Measurements from ENCODE around the gene PIK3C2G. TPM values are rescaled to one million over a fixed set of nuclear protein-coding genes. Genes with fewer than 3 reads are reported as not detected.
"Not testable (repeated sequence)": the region's sequence is repeated elsewhere in the genome, so short reads cannot be mapped to it uniquely, and the experiment has no call there.

Gene PIK3C2G
- total RNA-seq, 2 donors from 2014 or later: 2.9 to 13.5 TPM

- no peak overlapping the region for H3K27ac ChIP-seq
- TF ChIP-seq POLR2A (IDR thresholded peaks at IDR 0.05) (no peak), CTCF (IDR thresholded peaks at IDR 0.05) (peak; percentile 32 to 72 (median 66))
- ATAC-seq (peak; percentile 76), DNase-seq (peak in 2 of 4 donors; percentile 14 to 52)
- 18 to 20% methylated on average over 6 of the region's 6 CpGs for WGBS, 2 donors
- no peak overlapping the region for H3K4me3 ChIP-seq
- no peaks in the 10 kb centered on the region for H3K9me3 ChIP-seq
- no peaks in the 10 kb centered on the region for H3K36me3 ChIP-seq (replicated peaks in 1 of 2; ENCODE audit: insufficient read depth in 1 of 2, low read depth in 2 of 2)
- no peaks in the 10 kb centered on the region for H3K27me3 ChIP-seq
- intact Hi-C loops (cut with DNase I): no loop called here
- H3K4me1 ChIP-seq: no peaks in the 10 kb centered on the region
These were observed 10.9 kb upstream of the PIK3C2G start for GRCh38 chr12:18250313-18250916.

DNA sequence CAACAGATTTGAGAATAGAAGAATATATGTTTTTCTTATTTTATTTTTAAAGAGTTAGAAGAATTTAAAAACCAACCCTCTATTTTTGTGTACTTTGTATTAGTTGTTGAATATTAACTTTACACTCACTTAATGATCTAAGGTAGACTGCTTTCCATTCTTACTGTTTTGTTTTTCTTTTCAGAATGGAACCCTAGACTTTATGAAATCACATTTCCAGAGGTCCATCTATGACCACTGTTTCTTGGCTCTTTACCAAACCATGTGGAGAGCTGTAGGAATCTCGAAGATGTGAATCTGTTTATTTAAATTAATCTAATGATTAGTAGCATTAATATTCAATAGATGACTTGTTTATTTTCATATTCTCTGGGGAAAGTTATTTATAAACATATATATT, 7.2 kb upstream of the PIK3C2G start:
- no peak for ATAC-seq
- Histone ChIP-seq H3K4me1 (no peaks in the 10 kb centered on the region), H3K27me3 (no peaks in the 10 kb centered on the region), H3K27ac (no peak overlapping the region), H3K36me3 (replicated peaks in 1 of 2; ENCODE audit: insufficient read depth in 1 of 2, low read depth in 2 of 2) (no peaks in the 10 kb centered on the region), H3K9me3 (no peaks in the 10 kb centered on the region), H3K4me3 (no peak overlapping the region)
- no peak for DNase-seq
- intact Hi-C loops (cut with DNase I): no loop called here
- 34 to 39% methylated on average over 1 of the region's 1 CpG for WGBS, 2 donors
- TF ChIP-seq CTCF (IDR thresholded peaks at IDR 0.05) (no peak), POLR2A (IDR thresholded peaks at IDR 0.05) (no peak)

DNA sequence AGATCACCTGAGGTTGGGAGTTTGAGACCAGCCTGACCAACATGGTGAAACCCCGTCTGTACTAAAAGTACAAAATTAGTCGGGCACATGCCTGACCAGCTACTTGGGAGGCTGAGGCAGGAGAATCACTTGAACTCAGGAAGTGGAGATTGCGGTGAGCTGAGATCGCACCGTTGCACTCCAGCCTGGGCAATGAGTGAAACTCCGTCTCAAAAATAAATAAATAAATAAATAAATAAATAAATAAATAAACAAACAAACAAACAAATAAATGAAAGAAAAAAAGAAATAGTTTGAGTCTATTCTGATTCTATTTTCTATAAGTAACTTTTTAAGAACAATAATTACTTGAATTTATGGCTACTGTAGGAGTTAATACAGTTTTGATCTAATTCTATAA, 6.3 kb upstream of the PIK3C2G start:
- H3K27ac ChIP-seq; DNase-seq; H3K36me3 ChIP-seq (replicated peaks in 1 of 2; ENCODE audit: insufficient read depth in 1 of 2, low read depth in 2 of 2); H3K27me3 ChIP-seq; ATAC-seq; H3K4me1 ChIP-seq; intact Hi-C loops (cut with DNase I); H3K9me3 ChIP-seq; H3K4me3 ChIP-seq: not testable (repeated sequence)
- 77 to 98% methylated on average over 6 of the region's 6 CpGs for WGBS, 2 donors

GRCh38 chr12:18257251-18257650, 4.1 kb upstream of the PIK3C2G start:
- no peak overlapping the region for H3K4me3 ChIP-seq
- no peaks in the 10 kb centered on the region for H3K4me1 ChIP-seq
- DNase-seq: no peak
- H3K27me3 ChIP-seq: no peaks in the 10 kb centered on the region
- ATAC-seq: no peak
- TF ChIP-seq POLR2A (IDR thresholded peaks at IDR 0.05) (no peak), CTCF (IDR thresholded peaks at IDR 0.05) (no peak)
- H3K36me3 ChIP-seq (replicated peaks in 1 of 2; ENCODE audit: insufficient read depth in 1 of 2, low read depth in 2 of 2): no peaks in the 10 kb centered on the region
- intact Hi-C loops (cut with DNase I): no loop called here
- no peaks in the 10 kb centered on the region for H3K9me3 ChIP-seq
- H3K27ac ChIP-seq: no peak overlapping the region
- WGBS, 2 donors: 63 to 69% methylated on average over 3 of the region's 3 CpGs

DNA sequence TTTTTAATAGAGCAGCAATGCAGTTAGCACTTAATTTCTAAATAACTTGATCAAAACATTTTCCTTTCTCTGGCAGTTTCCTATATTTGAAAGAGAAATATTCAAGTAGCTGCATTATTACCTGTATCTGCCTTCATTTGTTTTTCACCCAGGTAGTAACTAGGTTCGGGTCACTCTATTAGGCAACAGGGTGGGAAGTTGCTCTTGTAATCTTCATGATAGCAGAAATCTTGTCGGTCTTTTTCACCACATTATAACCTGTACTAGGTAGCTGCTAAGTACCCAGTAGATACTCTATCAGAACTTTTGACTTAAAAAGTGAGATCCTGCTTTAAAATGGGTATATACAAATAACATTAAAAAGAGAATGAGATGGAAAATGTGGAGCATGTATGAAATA, 2.4 kb upstream of the PIK3C2G start:
- H3K9me3 ChIP-seq: no peaks in the 10 kb centered on the region
- intact Hi-C loops (cut with DNase I): no loop called here
- H3K4me3 ChIP-seq: no peak overlapping the region
- TF ChIP-seq POLR2A (IDR thresholded peaks at IDR 0.05) (no peak), CTCF (IDR thresholded peaks at IDR 0.05) (no peak)
- H3K27ac ChIP-seq: peak overlapping the region in 1 of 4 donors; percentile 62
- 74 to 81% methylated on average over 2 of the region's 2 CpGs for WGBS, 2 donors
- no peaks in the 10 kb centered on the region for H3K36me3 ChIP-seq (replicated peaks in 1 of 2; ENCODE audit: insufficient read depth in 1 of 2, low read depth in 2 of 2)
- no peak for DNase-seq
- no peak for ATAC-seq
- no peaks in the 10 kb centered on the region for H3K27me3 ChIP-seq
- no peaks in the 10 kb centered on the region for H3K4me1 ChIP-seq
